ENCODE data around the gene NME4. TPM values are rescaled to one million over a fixed set of nuclear protein-coding genes. Genes with fewer than 3 reads are reported as not detected.
"Not testable (repeated sequence)": the region's sequence is repeated elsewhere in the genome, so short reads cannot be mapped to it uniquely, and the experiment has no call there.

NME4 gene
- total RNA-seq, 1 experiment from 2014 or later, result 88.2 TPM

- Mint-ChIP-seq H3K36me3 (ENCODE audit: insufficient read depth, unreplicated experiment) (peaks cover 38% of the 10 kb centered on the region), H3K27me3 (ENCODE audit: unreplicated experiment) (no peaks in the 10 kb centered on the region), H3K4me1 (ENCODE audit: low read depth, unreplicated experiment) (no peaks in the 10 kb centered on the region), H3K4me3 (ENCODE audit: low read depth, unreplicated experiment) (no peak overlapping the region), H3K27ac (ENCODE audit: unreplicated experiment) (no peak overlapping the region), H3K9me3 (ENCODE audit: low read depth, unreplicated experiment) (no peaks in the 10 kb centered on the region)
- no peak for DNase-seq
- no peak for TF ChIP-seq CTCF (IDR thresholded peaks at IDR 0.05; ENCODE audit: unreplicated experiment)
- intact Hi-C loops (cut with micrococcal nuclease; ENCODE audit: unreplicated experiment), result no loop called here
- no TSS peak for BruUV-seq (replicated peaks)
- CTCF ChIA-PET, result no interaction called here
These were observed 19.5 kb upstream of the NME4 start for GRCh38 chr16:377419-377951.

DNA sequence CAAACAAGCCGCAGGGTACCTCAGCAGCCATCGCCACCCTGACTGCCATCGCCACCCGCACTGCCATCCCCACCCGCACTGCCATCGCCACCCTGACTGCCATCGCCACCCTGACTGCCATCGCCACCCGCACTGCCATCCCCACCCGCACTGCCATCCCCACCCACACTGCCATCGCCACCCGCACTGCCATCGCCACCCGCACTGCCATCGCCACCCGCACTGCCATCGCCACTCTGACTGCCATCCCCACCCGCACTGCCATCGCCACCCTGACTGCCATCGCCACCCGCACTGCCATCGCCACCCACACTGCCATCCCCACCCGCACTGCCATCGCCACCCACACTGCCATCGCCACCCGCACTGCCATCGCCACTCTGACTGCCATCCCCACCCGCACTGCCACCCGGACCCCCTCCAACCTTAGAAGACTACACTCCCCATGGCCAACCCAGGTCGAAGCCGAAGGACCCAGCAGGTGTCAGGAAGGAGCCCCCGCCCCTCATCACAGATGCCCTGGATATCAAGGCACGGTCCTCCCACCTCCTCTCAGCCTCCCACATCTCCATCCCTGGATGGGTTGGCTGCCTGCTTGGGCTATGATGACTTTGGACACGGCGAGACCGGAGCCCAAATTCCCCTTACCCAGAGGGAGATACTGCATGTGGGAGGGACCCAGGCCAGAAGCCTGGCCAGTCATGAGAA is 18.7 kb upstream of the NME4 start:
- H3K27ac Mint-ChIP-seq (ENCODE audit: unreplicated experiment); H3K4me3 Mint-ChIP-seq (ENCODE audit: low read depth, unreplicated experiment); DNase-seq; H3K4me1 Mint-ChIP-seq (ENCODE audit: low read depth, unreplicated experiment); intact Hi-C loops (cut with micrococcal nuclease; ENCODE audit: unreplicated experiment); BruUV-seq (replicated peaks); H3K27me3 Mint-ChIP-seq (ENCODE audit: unreplicated experiment); H3K9me3 Mint-ChIP-seq (ENCODE audit: low read depth, unreplicated experiment): not testable (repeated sequence)
- H3K36me3 Mint-ChIP-seq (ENCODE audit: insufficient read depth, unreplicated experiment), result peaks cover 42% of the 10 kb centered on the region
- CTCF ChIA-PET, result interaction anchor here (0.7 kb wide), 1 partner anchor 9 kb away, joined by 3 read pairs; no protein-coding TSS in a partner anchor

GRCh38 chr16:378821-379182 is 18.2 kb upstream of the NME4 start:
- H3K4me3 Mint-ChIP-seq (ENCODE audit: low read depth, unreplicated experiment), result no peak overlapping the region
- H3K9me3 Mint-ChIP-seq (ENCODE audit: low read depth, unreplicated experiment), result no peaks in the 10 kb centered on the region
- TF ChIP-seq CTCF (IDR thresholded peaks at IDR 0.05; ENCODE audit: unreplicated experiment), result no peak
- no TSS peak for BruUV-seq (replicated peaks)
- H3K4me1 Mint-ChIP-seq (ENCODE audit: low read depth, unreplicated experiment), result peaks cover 9% of the 10 kb centered on the region
- no peak for DNase-seq
- H3K27ac Mint-ChIP-seq (ENCODE audit: unreplicated experiment), result no peak overlapping the region
- CTCF ChIA-PET, result interaction anchor here (0.7 kb wide), 1 partner anchor 8 kb away, joined by 3 read pairs; no protein-coding TSS in a partner anchor
- no peaks in the 10 kb centered on the region for H3K27me3 Mint-ChIP-seq (ENCODE audit: unreplicated experiment)
- H3K36me3 Mint-ChIP-seq (ENCODE audit: insufficient read depth, unreplicated experiment), result peaks cover 40% of the 10 kb centered on the region
- intact Hi-C loops (cut with micrococcal nuclease; ENCODE audit: unreplicated experiment), result no loop called here

DNA sequence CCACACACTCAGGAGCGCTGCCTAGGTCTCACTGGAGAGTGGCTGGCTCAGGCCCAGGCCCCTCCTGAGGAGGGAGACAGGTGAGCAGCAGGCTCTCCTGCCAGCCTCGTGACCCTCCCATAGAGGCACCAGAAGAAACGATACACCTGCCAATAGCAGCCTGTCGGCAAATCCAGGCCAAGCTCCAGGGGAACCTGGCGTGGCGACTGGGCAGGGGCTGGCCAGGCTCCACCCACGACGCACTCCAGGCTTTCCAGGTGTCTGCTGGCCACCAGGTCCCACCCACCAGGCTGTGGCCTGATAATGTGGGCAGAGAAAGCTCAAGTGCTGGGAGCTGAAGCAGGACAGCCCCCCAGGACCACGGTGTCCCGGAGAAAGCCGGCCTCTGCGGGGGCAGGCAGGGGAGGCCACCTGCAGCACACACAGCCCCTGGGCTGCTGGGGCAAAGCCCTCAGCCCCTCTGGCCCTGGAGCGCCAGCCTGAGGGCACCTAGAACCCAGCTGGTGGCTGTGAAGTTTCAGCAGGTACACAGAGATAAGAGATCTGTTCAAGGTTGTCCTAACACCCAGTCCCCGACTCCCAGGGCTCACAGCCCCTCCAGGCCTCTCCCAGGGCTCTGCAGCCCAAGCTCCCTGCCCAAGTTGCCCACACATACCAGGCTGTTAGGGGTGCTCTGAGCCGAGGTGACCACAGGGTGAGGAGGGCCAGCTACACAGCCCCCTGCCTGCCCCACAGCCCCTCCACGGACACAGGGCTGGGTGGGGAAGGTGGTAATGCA is 17.6 kb upstream of the NME4 start:
- no peak for TF ChIP-seq CTCF (IDR thresholded peaks at IDR 0.05; ENCODE audit: unreplicated experiment)
- peaks cover 39% of the 10 kb centered on the region for H3K36me3 Mint-ChIP-seq (ENCODE audit: insufficient read depth, unreplicated experiment)
- no peak for DNase-seq

More for the DNA sequence above, 17.6 kb upstream of the NME4 start:
- Mint-ChIP-seq H3K27ac (ENCODE audit: unreplicated experiment) (no peak overlapping the region), H3K9me3 (ENCODE audit: low read depth, unreplicated experiment) (no peaks in the 10 kb centered on the region), H3K4me3 (ENCODE audit: low read depth, unreplicated experiment) (no peak overlapping the region), H3K4me1 (ENCODE audit: low read depth, unreplicated experiment) (peaks cover 9% of the 10 kb centered on the region), H3K27me3 (ENCODE audit: unreplicated experiment) (no peaks in the 10 kb centered on the region)
- no TSS peak for BruUV-seq (replicated peaks)
- intact Hi-C loops (cut with micrococcal nuclease; ENCODE audit: unreplicated experiment), result no loop called here
- CTCF ChIA-PET, result interaction anchor here (0.7 to 1.1 kb wide), 2 partner anchors 8 to 9 kb away, joined by 3 to 6 read pairs; partner anchors contain the start of gene MRPL28
